ENCODE measurements around the gene HIPK4.

The HIPK4 gene

DNA sequence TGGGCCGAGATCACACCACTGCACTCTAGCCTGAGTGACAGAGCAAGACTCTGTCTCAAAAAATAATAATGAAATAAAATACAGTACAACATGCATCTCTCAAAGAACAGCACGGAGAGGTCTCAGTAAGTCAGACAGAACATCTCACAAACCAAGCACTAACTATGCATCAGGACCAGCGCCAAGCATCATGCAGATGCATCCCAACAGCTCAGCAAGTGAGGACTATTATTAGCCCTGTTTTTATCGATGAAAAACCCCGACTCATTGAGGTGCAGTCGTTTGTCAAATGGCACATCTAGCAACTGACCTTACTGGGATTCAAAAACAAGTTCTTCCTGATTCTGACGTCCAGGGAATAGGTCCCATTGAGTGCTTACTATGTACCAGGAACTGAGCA, 45.6 kb downstream of the HIPK4 start:
- Histone ChIP-seq H3K79me1 (replicated peaks; ENCODE audit: low read length, poor library complexity, severe bottlenecking) (peaks cover 26% of the 10 kb centered on the region), H3K23ac (ENCODE audit: low read length in 2 of 2) (no peak overlapping the region), H2AK5ac (ENCODE audit: low read length, severe bottlenecking) (no peak overlapping the region), H3K4me2 (ENCODE audit: low read length, poor library complexity, severe bottlenecking) (no peak overlapping the region), H3K4ac (ENCODE audit: low read depth in 1 of 2, low read length in 2 of 2) (no peak overlapping the region), H3K27ac (ENCODE audit: low read length, poor library complexity, severe bottlenecking) (no peak overlapping the region), H2BK15ac (ENCODE audit: low read depth, poor library complexity, severe bottlenecking) (no peak overlapping the region), H2BK120ac (ENCODE audit: low read depth, low read length) (no peak overlapping the region), H3K4me3 (ENCODE audit: insufficient read depth in 1 of 2, low read depth in 1 of 2, low read length in 2 of 2) (no peak overlapping the region), H3K4me1 (ENCODE audit: control insufficient read depth, insufficient read depth, low read depth, low read length) (peaks cover 10% of the 10 kb centered on the region), H3K27me3 (ENCODE audit: control insufficient read depth in 1 of 2, insufficient read depth in 1 of 2, low read length in 2 of 2) (no peaks in the 10 kb centered on the region), H3K9ac (ENCODE audit: low read length) (no peak overlapping the region), H3K18ac (ENCODE audit: low read depth in 1 of 2, low read length in 2 of 2) (no peak overlapping the region), H3K14ac (ENCODE audit: low read length in 2 of 2) (no peak overlapping the region), H2BK12ac (ENCODE audit: low read length in 2 of 2) (no peak overlapping the region), H2AFZ (ENCODE audit: low read depth, low read length) (no peak overlapping the region), H4K91ac (ENCODE audit: low read length) (no peak overlapping the region), H2BK5ac (ENCODE audit: low read depth, low read length, poor library complexity, severe bottlenecking) (no peak overlapping the region), H4K8ac (ENCODE audit: low read length) (no peak overlapping the region), H3K36me3 (ENCODE audit: control insufficient read depth in 1 of 2, insufficient read depth in 2 of 2, low read depth in 1 of 2, low read length in 2 of 2) (peaks cover 13 to 24% of the 10 kb centered on the region in 2 experiments), H3K9me3 (ENCODE audit: control insufficient read depth, low read length) (no peaks in the 10 kb centered on the region)
- no peak for DNase-seq
- WGBS, result 94% methylated on average over 6 of the region's 7 CpGs

DNA sequence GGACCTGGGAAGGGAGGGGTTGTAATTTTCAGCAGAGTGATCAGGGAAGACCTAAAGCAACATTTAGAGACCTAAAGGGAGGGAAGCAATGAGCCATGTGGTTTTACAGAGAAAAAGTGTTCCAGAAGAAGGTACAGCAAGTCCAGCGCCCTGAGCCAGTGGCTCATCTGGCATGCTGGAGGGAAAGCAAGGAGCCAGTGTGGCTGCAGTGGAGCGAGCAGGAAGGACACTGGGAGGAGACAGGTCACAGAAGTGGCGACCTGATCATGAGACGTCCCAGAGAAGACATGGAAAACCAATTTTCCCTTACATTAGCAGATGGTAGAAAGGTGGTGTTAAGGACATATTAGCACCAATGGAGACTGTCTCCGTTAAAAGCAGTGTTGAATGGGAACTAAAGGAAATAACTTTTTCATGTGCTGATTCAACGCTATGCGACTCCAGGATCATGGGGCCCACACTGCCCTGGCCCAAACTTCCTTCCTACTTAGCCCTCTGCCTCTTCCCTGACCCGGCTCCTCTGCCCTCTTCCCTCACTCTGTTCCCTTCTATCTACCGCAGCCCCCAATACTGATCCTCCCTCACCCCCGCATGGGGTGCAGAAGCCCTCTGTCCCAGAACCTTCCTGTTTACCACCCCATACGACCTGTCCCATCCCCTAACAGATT, 47.2 kb downstream of the HIPK4 start:
- WGBS, result 94% methylated on average over 10 of the region's 11 CpGs
- Histone ChIP-seq H2AFZ (ENCODE audit: low read depth, low read length) (no peak overlapping the region), H3K9me3 (ENCODE audit: control insufficient read depth, low read length) (no peaks in the 10 kb centered on the region), H2AK5ac (ENCODE audit: low read length, severe bottlenecking) (no peak overlapping the region), H3K4ac (ENCODE audit: low read depth in 1 of 2, low read length in 2 of 2) (no peak overlapping the region), H3K4me1 (ENCODE audit: control insufficient read depth, insufficient read depth, low read depth, low read length) (peaks cover 7% of the 10 kb centered on the region), H3K4me3 (ENCODE audit: insufficient read depth in 1 of 2, low read depth in 1 of 2, low read length in 2 of 2) (no peak overlapping the region), H3K9ac (ENCODE audit: low read length) (no peak overlapping the region), H2BK15ac (ENCODE audit: low read depth, poor library complexity, severe bottlenecking) (no peak overlapping the region), H3K14ac (ENCODE audit: low read length in 2 of 2) (no peak overlapping the region), H3K23ac (ENCODE audit: low read length in 2 of 2) (no peak overlapping the region), H3K27me3 (ENCODE audit: control insufficient read depth in 1 of 2, insufficient read depth in 1 of 2, low read length in 2 of 2) (no peaks in the 10 kb centered on the region), H2BK5ac (ENCODE audit: low read depth, low read length, poor library complexity, severe bottlenecking) (no peak overlapping the region), H2BK12ac (ENCODE audit: low read length in 2 of 2) (no peak overlapping the region), H3K36me3 (ENCODE audit: control insufficient read depth in 1 of 2, insufficient read depth in 2 of 2, low read depth in 1 of 2, low read length in 2 of 2) (peaks cover 21 to 24% of the 10 kb centered on the region in 2 experiments), H3K79me1 (replicated peaks; ENCODE audit: low read length, poor library complexity, severe bottlenecking) (peaks cover 25% of the 10 kb centered on the region), H2BK120ac (ENCODE audit: low read depth, low read length) (no peak overlapping the region), H3K18ac (ENCODE audit: low read depth in 1 of 2, low read length in 2 of 2) (no peak overlapping the region), H4K91ac (ENCODE audit: low read length) (no peak overlapping the region), H4K8ac (ENCODE audit: low read length) (no peak overlapping the region), H3K27ac (ENCODE audit: low read length, poor library complexity, severe bottlenecking) (no peak overlapping the region), H3K4me2 (ENCODE audit: low read length, poor library complexity, severe bottlenecking) (no peak overlapping the region)
- DNase-seq, result no peak

DNA sequence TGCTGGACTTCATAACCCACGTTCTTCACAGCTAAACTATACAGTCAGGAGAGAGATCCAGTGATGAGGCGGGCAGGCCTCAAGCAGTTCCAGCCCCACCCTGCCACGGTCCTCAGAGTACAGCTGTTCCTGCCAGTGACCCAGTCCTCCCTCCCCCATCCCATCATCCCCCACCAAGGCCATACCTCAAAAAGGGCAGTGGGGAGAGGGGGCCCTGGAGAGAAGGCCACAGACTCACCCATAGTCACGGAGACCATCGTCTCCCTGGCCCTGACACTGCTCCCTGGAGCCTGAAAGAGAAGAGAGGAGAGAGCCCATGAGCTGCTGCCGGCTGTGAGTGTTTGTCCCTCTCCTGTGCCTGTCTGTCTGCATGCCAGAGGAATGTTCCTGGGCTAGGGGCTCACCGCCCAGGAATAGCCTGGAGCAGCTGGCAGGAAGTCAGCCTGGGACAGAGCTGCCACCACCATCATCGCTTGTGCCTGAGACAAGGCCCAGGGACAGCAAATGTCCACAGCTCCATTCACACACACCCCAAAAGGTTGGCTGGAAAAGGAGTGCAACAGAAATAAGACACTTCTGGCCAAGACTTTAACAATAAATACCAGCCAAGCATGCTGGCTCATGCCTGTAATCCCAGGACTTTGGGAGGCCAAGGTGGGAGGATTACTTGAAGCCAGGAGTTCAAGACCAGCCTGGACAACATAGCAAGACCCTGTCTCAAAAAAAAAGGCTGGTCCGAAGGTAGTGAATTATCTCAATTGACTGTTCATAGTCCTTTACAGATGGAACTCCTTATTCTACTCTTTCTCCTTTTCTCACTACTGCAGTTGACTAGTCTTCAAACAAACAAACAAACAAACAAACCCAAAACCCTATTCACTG, 48.1 kb downstream of the HIPK4 start:
- 85% methylated on average over 9 of the region's 9 CpGs for WGBS
- peak overlapping the region; percentile 47 for H4K8ac ChIP-seq (ENCODE audit: low read length)
- no peak overlapping the region for H4K91ac ChIP-seq (ENCODE audit: low read length)
- no peak overlapping the region for H2AK5ac ChIP-seq (ENCODE audit: low read length, severe bottlenecking)
- H3K9ac ChIP-seq (ENCODE audit: low read length), result peak overlapping the region; percentile 45
- H2BK12ac ChIP-seq (ENCODE audit: low read length in 2 of 2), result no peak overlapping the region
- no peak overlapping the region for H3K4ac ChIP-seq (ENCODE audit: low read depth in 1 of 2, low read length in 2 of 2)
- H2BK5ac ChIP-seq (ENCODE audit: low read depth, low read length, poor library complexity, severe bottlenecking), result no peak overlapping the region
- H3K36me3 ChIP-seq (ENCODE audit: control insufficient read depth in 1 of 2, insufficient read depth in 2 of 2, low read depth in 1 of 2, low read length in 2 of 2), result peaks cover 21 to 27% of the 10 kb centered on the region in 2 experiments
- no peaks in the 10 kb centered on the region for H3K9me3 ChIP-seq (ENCODE audit: control insufficient read depth, low read length)
- peak overlapping the region in 1 of 2 experiments; percentile 9 for H3K18ac ChIP-seq (ENCODE audit: low read depth in 1 of 2, low read length in 2 of 2)
- peaks cover 30% of the 10 kb centered on the region for H3K79me1 ChIP-seq (replicated peaks; ENCODE audit: low read length, poor library complexity, severe bottlenecking)
- H2BK15ac ChIP-seq (ENCODE audit: low read depth, poor library complexity, severe bottlenecking), result no peak overlapping the region
- no peak overlapping the region for H3K4me3 ChIP-seq (ENCODE audit: insufficient read depth in 1 of 2, low read depth in 1 of 2, low read length in 2 of 2)
- no peak overlapping the region for H2AFZ ChIP-seq (ENCODE audit: low read depth, low read length)
- H3K14ac ChIP-seq (ENCODE audit: low read length in 2 of 2), result no peak overlapping the region
- no peak overlapping the region for H3K23ac ChIP-seq (ENCODE audit: low read length in 2 of 2)
- no peak overlapping the region for H3K27ac ChIP-seq (ENCODE audit: low read length, poor library complexity, severe bottlenecking)
- H2BK120ac ChIP-seq (ENCODE audit: low read depth, low read length), result no peak overlapping the region
- peaks cover 3% of the 10 kb centered on the region for H3K4me1 ChIP-seq (ENCODE audit: control insufficient read depth, insufficient read depth, low read depth, low read length)
- H3K4me2 ChIP-seq (ENCODE audit: low read length, poor library complexity, severe bottlenecking), result no peak overlapping the region
- DNase-seq, result no peak
- no peaks in the 10 kb centered on the region for H3K27me3 ChIP-seq (ENCODE audit: control insufficient read depth in 1 of 2, insufficient read depth in 1 of 2, low read length in 2 of 2)

DNA sequence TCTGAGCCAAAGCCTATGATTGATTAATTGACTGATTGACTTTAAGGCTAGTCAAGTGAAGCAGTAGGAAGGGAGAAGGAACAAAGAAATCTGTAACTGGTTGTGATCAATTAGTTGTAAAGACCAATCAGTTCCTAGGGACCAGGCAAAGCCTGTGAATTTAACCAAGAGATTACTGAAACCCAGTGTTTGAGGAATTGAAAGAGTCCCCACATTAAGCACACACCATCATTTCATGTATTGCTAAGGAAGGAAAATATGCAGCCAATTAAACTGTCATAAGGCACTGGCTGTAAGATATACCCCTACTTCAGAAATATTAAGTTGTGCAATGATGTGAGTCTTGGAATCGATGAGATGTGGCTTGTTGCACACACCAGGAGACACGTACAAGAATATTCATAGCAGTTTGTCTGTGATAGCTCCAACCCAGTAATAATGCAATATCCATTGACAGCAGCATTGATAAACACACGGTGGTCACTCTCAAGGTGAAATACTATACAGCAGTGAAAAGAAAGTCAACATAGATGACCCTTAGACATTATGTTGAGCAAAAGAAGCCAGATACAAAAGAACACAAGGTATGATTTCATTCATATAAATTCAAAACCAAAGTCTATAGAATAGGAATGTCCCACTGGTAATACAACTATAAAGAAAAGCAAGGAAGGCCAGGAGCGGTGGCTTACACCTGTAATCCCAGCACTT, 50.8 kb downstream of the HIPK4 start:
- H3K4me1 ChIP-seq (ENCODE audit: control insufficient read depth, insufficient read depth, low read depth, low read length), result peaks cover 10% of the 10 kb centered on the region
- no peaks in the 10 kb centered on the region for H3K9me3 ChIP-seq (ENCODE audit: control insufficient read depth, low read length)
- H3K14ac ChIP-seq (ENCODE audit: low read length in 2 of 2), result no peak overlapping the region
- peaks cover 31% of the 10 kb centered on the region for H3K79me1 ChIP-seq (replicated peaks; ENCODE audit: low read length, poor library complexity, severe bottlenecking)
- H2BK5ac ChIP-seq (ENCODE audit: low read depth, low read length, poor library complexity, severe bottlenecking), result no peak overlapping the region
- no peak overlapping the region for H3K4ac ChIP-seq (ENCODE audit: low read depth in 1 of 2, low read length in 2 of 2)
- H3K23ac ChIP-seq (ENCODE audit: low read length in 2 of 2), result no peak overlapping the region
- H2BK120ac ChIP-seq (ENCODE audit: low read depth, low read length), result no peak overlapping the region
- peaks cover 28 to 42% of the 10 kb centered on the region in 2 experiments for H3K36me3 ChIP-seq (ENCODE audit: control insufficient read depth in 1 of 2, insufficient read depth in 2 of 2, low read depth in 1 of 2, low read length in 2 of 2)
- H2BK15ac ChIP-seq (ENCODE audit: low read depth, poor library complexity, severe bottlenecking), result no peak overlapping the region
- 100% methylated on average over 3 of the region's 4 CpGs for WGBS
- no peak overlapping the region for H3K4me2 ChIP-seq (ENCODE audit: low read length, poor library complexity, severe bottlenecking)
- no peak overlapping the region for H4K91ac ChIP-seq (ENCODE audit: low read length)
- DNase-seq, result no peak
- no peak overlapping the region for H3K18ac ChIP-seq (ENCODE audit: low read depth in 1 of 2, low read length in 2 of 2)
- no peak overlapping the region for H2AK5ac ChIP-seq (ENCODE audit: low read length, severe bottlenecking)
- H4K8ac ChIP-seq (ENCODE audit: low read length), result no peak overlapping the region
- no peak overlapping the region for H2AFZ ChIP-seq (ENCODE audit: low read depth, low read length)
- no peak overlapping the region for H3K9ac ChIP-seq (ENCODE audit: low read length)
- H3K27ac ChIP-seq (ENCODE audit: low read length, poor library complexity, severe bottlenecking), result no peak overlapping the region
- no peak overlapping the region for H3K4me3 ChIP-seq (ENCODE audit: insufficient read depth in 1 of 2, low read depth in 1 of 2, low read length in 2 of 2)
- H2BK12ac ChIP-seq (ENCODE audit: low read length in 2 of 2), result no peak overlapping the region
- no peaks in the 10 kb centered on the region for H3K27me3 ChIP-seq (ENCODE audit: control insufficient read depth in 1 of 2, insufficient read depth in 1 of 2, low read length in 2 of 2)

Data from mesenchymal stem cell (in vitro differentiated cells and primary cell).